ENCODE results near the gene TNFRSF14. TPM values are rescaled to one million over a fixed set of nuclear protein-coding genes. Genes with fewer than 3 reads are reported as not detected.
"Not testable (repeated sequence)": the region's sequence is repeated elsewhere in the genome, so short reads cannot be mapped to it uniquely, and the experiment has no call there.

The TNFRSF14 gene
- polyA plus RNA-seq, 3 donors = 21.0 to 27.7 (median 23.8) TPM

GRCh38 chr1:2535455-2535854 is 20.7 kb upstream of the TNFRSF14 start:
- DNase-seq = no peak

DNA sequence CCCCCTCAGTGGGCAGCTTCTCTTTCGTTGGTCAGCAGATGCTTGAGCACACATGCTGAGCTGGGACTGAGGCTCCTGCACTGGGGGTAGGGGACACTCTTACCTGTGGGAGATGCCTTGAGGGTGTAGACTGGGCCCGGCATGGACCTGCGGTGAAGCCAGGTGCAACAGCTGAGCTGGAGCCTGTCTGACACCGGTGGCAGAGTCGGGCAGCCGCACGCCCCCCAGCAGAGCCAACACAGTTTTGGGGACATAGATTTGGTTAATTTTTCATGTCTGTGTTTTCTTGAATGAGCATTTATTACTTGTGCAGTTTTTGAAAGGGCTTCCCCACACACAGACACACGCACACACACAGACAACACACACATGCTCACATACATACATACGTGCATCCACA is 20.2 kb upstream of the TNFRSF14 start:
- no peak for DNase-seq

DNA sequence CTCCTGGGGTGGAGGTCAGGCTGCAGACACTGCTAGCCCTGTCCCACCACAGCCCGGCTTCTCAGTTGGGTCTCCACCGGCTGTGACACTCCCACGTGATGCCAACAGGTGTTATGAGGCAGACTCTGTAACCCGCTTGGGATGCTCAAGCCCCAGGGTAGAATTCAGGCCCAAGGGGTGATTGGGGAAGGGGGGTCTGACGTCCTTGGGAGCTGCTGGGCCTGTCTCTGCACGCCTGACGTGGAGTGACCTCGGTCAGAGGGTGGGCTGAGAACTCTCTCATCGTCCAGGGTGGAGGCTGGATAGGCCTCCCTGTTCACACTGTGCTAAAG is 18.4 kb upstream of the TNFRSF14 start:
- DNase-seq = no peak

- no peak for DNase-seq
Observed at GRCh38 chr1:2538376-2538775, 17.8 kb upstream of the TNFRSF14 start.

DNA sequence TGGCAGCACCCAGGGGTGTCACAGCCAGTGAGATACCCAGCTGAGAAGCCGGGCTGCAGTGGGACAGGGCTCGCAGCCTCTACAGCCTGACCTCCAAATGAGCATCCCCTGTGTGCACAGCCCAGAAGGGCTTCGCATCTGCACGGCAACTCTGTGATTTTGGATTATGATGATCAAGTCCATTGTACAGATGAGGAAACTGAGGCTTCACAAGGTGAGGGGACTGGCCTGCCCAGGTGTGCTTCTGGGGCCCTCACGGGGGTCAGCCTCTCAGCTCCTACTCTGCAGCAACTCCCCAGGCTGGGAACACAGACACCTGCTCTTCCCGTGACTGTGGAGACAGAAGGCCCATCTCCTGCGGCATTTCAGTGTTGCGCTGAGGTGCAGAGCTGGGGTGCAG is 17.3 kb upstream of the TNFRSF14 start:
- DNase-seq = no peak

- DNase-seq = no peak
Observed at GRCh38 chr1:2539312-2539907, 16.8 kb upstream of the TNFRSF14 start.

GRCh38 chr1:2540816-2541492 is 15.2 kb upstream of the TNFRSF14 start:
- DNase-seq = no peak

GRCh38 chr1:2541619-2542245 is 14.4 kb upstream of the TNFRSF14 start:
- no peak for DNase-seq

- DNase-seq = no peak
Observed at GRCh38 chr1:2542246-2542915, 13.8 kb upstream of the TNFRSF14 start.

- DNase-seq = no peak
Observed at GRCh38 chr1:2543543-2544092, 12.6 kb upstream of the TNFRSF14 start.

- no peak for DNase-seq
Observed at GRCh38 chr1:2544093-2544874, 11.9 kb upstream of the TNFRSF14 start.

GRCh38 chr1:2544875-2545640 is 11.1 kb upstream of the TNFRSF14 start:
- DNase-seq = no peak

DNA sequence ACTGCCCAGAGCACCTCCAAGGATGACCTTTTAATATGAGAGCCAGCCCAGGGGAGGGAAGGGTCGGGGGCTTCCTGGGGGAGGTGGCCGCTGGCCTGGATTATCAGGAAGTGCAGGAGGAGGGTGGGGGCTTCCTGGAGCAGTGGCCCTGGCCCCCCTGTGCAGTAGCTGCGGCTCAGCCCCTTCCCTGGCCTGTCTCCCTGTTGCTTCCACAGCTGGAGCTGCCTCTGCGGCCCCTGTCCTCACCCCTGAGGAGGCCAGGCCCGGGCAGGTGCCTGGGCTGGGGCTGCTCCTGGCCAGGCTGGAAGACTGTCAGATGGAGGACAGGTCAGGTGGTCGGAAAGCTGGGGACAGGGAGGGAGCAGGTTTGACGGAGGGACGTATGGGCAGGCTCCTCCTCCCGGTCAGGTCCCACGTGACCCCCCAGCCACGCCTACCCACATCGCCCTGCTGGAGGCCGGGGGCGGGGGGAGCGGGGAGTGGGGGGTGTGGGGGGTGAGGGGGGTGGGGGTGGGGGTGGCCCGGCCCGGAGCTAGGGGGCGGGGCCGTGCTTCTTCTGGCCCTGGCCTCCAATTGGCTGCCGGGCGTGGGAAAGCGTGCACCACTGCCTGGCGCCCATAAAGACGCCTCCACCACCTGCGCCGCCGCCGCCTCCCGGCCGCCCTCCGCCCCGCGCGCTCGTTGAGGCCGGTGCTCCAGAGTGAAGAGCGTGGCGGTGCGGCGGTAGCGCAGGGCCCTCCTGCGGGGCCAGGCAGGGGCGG is 10.2 kb upstream of the TNFRSF14 start:
- DNase-seq = peak; percentile 82

DNA sequence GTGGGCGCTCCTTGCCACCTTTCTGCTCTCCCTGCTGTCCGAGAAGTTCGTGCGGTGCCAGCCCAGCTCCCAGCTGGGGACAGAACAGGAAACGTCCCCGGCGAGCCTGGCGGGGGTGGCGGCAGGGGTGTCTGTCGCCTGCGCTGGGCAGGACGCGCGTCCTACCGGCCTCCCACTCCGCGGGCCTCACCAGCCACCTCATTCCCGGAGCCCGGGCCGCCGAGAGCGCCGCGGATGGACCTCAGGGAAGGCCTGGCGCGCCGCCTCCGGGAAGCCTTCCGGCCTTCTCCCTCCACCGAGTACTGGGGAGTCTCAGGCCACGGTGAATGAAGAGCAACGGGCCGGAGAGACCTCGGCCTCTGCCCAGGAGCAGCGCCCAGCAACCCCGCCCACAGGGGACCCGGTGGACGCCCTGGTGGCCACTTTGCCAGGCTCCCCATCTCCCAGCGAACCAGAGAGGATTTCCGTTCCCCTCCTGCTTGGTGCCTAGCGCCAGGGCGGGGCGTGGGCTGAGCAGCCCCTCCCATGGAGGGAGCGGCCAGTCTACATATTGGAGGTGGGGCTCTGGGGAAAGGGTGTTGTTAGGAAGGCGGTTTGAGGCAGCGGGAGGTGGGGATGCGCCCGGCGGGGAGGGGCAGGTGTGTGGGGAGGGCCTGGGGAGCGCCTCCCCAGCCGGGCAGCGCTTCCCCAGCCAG is 9.5 kb upstream of the TNFRSF14 start:
- DNase-seq = no peak

GRCh38 chr1:2547210-2548067 is 8.7 kb upstream of the TNFRSF14 start:
- DNase-seq = no peak

DNA sequence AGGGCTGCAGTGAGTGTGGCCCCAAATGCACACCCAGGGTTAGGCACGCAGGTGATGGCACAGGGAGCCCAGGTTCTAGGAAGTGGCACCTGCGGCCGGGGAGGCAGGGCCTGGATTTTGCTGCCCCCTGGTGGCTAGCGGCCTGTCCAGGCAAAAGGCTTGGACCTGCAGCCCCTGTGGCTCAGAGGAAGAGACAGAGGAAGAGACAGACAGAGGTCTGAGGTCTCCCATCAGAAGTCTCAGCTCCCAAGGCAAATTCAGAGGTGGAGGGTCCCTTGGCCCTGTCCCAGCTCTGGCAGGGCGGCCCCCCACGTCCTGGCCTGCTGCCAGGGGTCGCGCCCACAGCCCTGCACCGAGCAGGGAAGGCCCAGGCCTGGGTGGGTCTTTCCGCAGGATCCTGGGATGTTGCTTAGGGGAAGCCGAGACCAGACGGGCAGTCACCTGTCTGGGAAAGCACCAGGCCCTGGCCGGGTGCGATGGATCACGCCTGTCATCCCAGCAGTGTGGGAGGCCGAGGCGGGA is 8.0 kb upstream of the TNFRSF14 start:
- DNase-seq = peak; percentile 73

DNA sequence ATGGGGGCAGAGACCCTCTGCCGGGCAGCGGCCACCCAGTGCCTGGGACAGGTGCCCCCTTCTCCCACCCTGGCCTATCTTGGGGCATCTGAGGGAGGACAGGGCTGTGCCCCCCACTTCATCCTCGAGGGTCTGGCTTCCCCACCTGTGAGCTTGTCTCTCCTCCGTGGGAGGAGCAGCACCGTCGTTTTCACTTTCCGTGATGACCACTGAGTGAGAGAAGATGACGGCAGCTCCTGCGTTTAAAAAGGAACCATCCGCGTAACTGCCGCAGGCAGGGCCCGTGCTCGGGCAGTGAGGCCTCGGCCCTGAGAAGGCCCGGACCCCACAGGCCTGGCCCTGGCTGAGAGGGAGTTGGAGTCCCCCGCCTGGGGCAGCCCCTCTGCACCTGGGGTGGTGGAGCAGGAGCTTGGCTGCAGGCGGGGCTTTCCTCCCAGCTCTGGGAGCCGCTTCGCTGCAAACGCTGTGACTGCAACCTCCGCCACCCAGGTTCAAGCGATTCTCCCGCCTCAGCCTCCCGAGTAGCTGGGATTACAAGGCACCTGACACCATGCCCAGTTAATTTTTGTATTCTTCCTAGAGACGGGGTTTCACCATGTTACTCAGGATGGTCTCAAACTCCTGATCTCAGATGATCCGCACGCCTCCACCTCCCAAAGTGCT is 6.7 kb upstream of the TNFRSF14 start:
- not testable (repeated sequence) for DNase-seq

Data from renal pelvis (tissue), 4 donors.